A549 (cell line): Measurements from ENCODE around the gene WIPF3. TPM values are rescaled to one million over a fixed set of nuclear protein-coding genes. Genes with fewer than 3 reads are reported as not detected.

Experiments used
- ATAC-seq, 2 experiments: fragments of 200-7000 bp in 1 of 2; fragments of >200 bp in 1 of 2; cut with Nextera tagmentation in 1 of 2; cut with Tn5 transposase in 1 of 2; 3 replicates each; pipeline versions ENCODE4 v1.8.0 to v1.9.1; 2018 to 2020; ENCODE audit warnings: mild to moderate bottlenecking in 1 of 2, moderate library complexity in 1 of 2
- CTCF ChIA-PET: fragments of 300-600 bp; sonication (Branson Sonifier 250); formaldehyde crosslinking; extraction: SDS; loops from one replicate; lab custom pipeline; 2021; ENCODE audit warnings: antibody characterized with exemption, inconsistent platforms; lab: Yijun Ruan, JAX
- POLR2A ChIA-PET: fragments of 350-600 bp; formaldehyde crosslinking; extraction: SDS; loops from one replicate; lab custom pipeline; 2021; ENCODE audit warnings: antibody characterized with exemption, inconsistent platforms; lab: Yijun Ruan, JAX
- DNase-seq, 2 experiments: peaks; one replicate each; pipeline versions ENCODE4 v3.0.0 to v3.0.0-alpha.2; 2011 to 2016; ENCODE audit warnings: low read depth in 1 of 2, low spot score in 1 of 2
- FAIRE-seq: peaks from 2 replicates; lab custom pipeline; 2011; peaks lifted over from hg19 to GRCh38; lab: Jason Lieb, UNC
- H3K27ac ChIP-seq, 2 experiments: fragments of >200 bp; sonication (Bioruptor Twin); formaldehyde crosslinking; 3 replicates each; pipeline ENCODE4 v1.5.1; 2016 to 2017
- H3K4me1 ChIP-seq: fragments of >200 bp; sonication (Bioruptor Twin); formaldehyde crosslinking; 3 replicates; pipeline ENCODE4 v1.6.1; 2016
- H3K4me2 ChIP-seq: fragments of >200 bp; sonication (Bioruptor Twin); formaldehyde crosslinking; 3 replicates; pipeline ENCODE4 v1.6.1; 2016
- H3K4me3 ChIP-seq: fragments of >200 bp; sonication (Bioruptor Twin); formaldehyde crosslinking; 3 replicates; pipeline ENCODE4 v1.5.1; 2016
- H3K9me3 ChIP-seq: fragments of >200 bp; sonication (Bioruptor Twin); formaldehyde crosslinking; 3 replicates; pipeline ENCODE4 v1.6.1; 2016
- ATOH8 ChIP-seq: fragments of 250-450 bp; sonication (Bioruptor Pico); IDR thresholded peaks from 2 replicates; pipeline ENCODE4 v1.5.0; 2020; ENCODE audit warnings: low read depth, mild to moderate bottlenecking, moderate library complexity
- BCL3 ChIP-seq: fragments of >200 bp; sonication (Bioruptor Twin); formaldehyde crosslinking; IDR thresholded peaks from 3 replicates; pipeline ENCODE4 v1.6.1; 2016
- CBX8 ChIP-seq: fragments of 200-600 bp; sonication (generic); IDR thresholded peaks from 2 replicates; pipeline ENCODE4 v1.6.1; 2016
- CEBPB ChIP-seq, 2 experiments: fragments of >200 bp in 1 of 2; sonication (Bioruptor Twin) in 1 of 2; formaldehyde crosslinking in 1 of 2; IDR thresholded peaks; 2 replicates each; pipeline ENCODE4 v1.6.1; 2012 to 2016
- ELK1 ChIP-seq: fragments of 150-350 bp; IDR thresholded peaks from 2 replicates; pipeline ENCODE4 v1.6.1; 2014; ENCODE audit warnings: low read depth, mild to moderate bottlenecking, low read length
- HOXB13 ChIP-seq: fragments of 250-450 bp; sonication (Bioruptor Pico); IDR thresholded peaks from 2 replicates; pipeline ENCODE4 v1.5.0; 2020; ENCODE audit warnings: low read depth, mild to moderate bottlenecking, moderate library complexity
- JUN ChIP-seq, 2 experiments: fragments of >200 bp; sonication (Bioruptor Twin); formaldehyde crosslinking; IDR thresholded peaks; 2 replicates in 1 of 2; 3 replicates in 1 of 2; pipeline ENCODE4 v1.6.1; 2016 to 2017
- JUNB ChIP-seq: fragments of >200 bp; sonication (Bioruptor Twin); formaldehyde crosslinking; IDR thresholded peaks from 2 replicates; pipeline ENCODE4 v1.6.1; 2016
- KDM1A ChIP-seq: fragments of 200-600 bp; sonication (generic); IDR thresholded peaks from 2 replicates; pipeline ENCODE4 v1.6.1; 2016; ENCODE audit warnings: low read depth, mild to moderate bottlenecking
- KDM5A ChIP-seq: fragments of 200-600 bp; sonication (generic); IDR thresholded peaks from 2 replicates; pipeline ENCODE4 v1.6.1; 2016; ENCODE audit warnings: antibody characterized with exemption, mild to moderate bottlenecking
- MAX ChIP-seq: IDR thresholded peaks from 2 replicates; pipeline ENCODE4 v1.6.1; 2012
- MYC ChIP-seq: IDR thresholded peaks from 2 replicates; pipeline ENCODE4 v1.6.1; 2012; ENCODE audit warnings: mild to moderate bottlenecking, inconsistent platforms, low read length, improper control_type of control experiment, borderline replicate concordance
- NR3C1 ChIP-seq: fragments of >200 bp; sonication (Bioruptor Twin); formaldehyde crosslinking; IDR thresholded peaks from 3 replicates; pipeline ENCODE4 v1.6.1; 2017
- PHF8 ChIP-seq: fragments of 200-600 bp; sonication (generic); IDR thresholded peaks from 2 replicates; pipeline ENCODE4 v1.6.1; 2016; ENCODE audit warnings: low read depth, mild to moderate bottlenecking, antibody characterized with exemption, moderate library complexity, borderline replicate concordance
- POLR2A ChIP-seq: IDR thresholded peaks from 2 replicates; pipeline ENCODE4 v1.6.1; 2012; ENCODE audit warnings: mild to moderate bottlenecking, low read length
- POLR2AphosphoS2 ChIP-seq: conservative IDR thresholded peaks from 2 replicates; pipeline ENCODE4 v1.6.1; 2012; ENCODE audit warnings: low read length, improper control_type of control experiment, inconsistent platforms
- REST ChIP-seq: fragments of 200-600 bp; sonication (generic); IDR thresholded peaks from 2 replicates; pipeline ENCODE4 v1.6.1; 2016; ENCODE audit warnings: antibody characterized with exemption, mild to moderate bottlenecking, moderate library complexity
- RNF2 ChIP-seq: fragments of 200-600 bp; sonication (generic); IDR thresholded peaks from 2 replicates; pipeline ENCODE4 v1.6.1; 2016; ENCODE audit warnings: low read depth, mild to moderate bottlenecking, antibody characterized with exemption, moderate library complexity, borderline replicate concordance
- SMC3 ChIP-seq: fragments of >200 bp; sonication (Bioruptor Twin); formaldehyde crosslinking; IDR thresholded peaks from 3 replicates; pipeline ENCODE4 v1.6.1; 2018; ENCODE audit warnings: inconsistent platforms
- ZC3H11A ChIP-seq: fragments of 450-650 bp; IDR thresholded peaks from 2 replicates; pipeline ENCODE4 v1.6.1; 2014; ENCODE audit warnings: antibody characterized with exemption, mild to moderate bottlenecking
- ZNF302 ChIP-seq: fragments of 250-450 bp; sonication (Bioruptor Pico); IDR thresholded peaks from 2 replicates; pipeline ENCODE4 v1.9.0; 2021; ENCODE audit warnings: inconsistent platforms, mild to moderate bottlenecking, moderate library complexity
- WGBS: methylation state at CpG from one replicate; pipeline ENCODE4 v1.1.6; 2017; ENCODE audit errors: missing lambda C conversion rate; 5-methylcytosine and 5-hydroxymethylcytosine counted together
- polyA plus RNA-seq, 4 experiments: library from polyadenylated mRNA; depleted of rRNA in 3 of 4; stranded (reverse); fragments of >200 nt; fragmentation: RNase III in 1 of 4; extraction: RNeasy Plus Mini Kit Qiagen cat#74134 plus additional on column Dnase treatment in 1 of 4; gene quantifications; 2 replicates in 3 of 4; 3 replicates in 1 of 4; pipeline ENCODE4 v1.2.3, GENCODE V29; 2011 to 2017

WIPF3 gene
- polyA plus RNA-seq, 2 of the 4 experiments (the other 2 are of a cell fraction): 0.10 to 0.30 TPM

- CTCF ChIA-PET: interaction anchor here (0.6 to 1.4 kb wide), 5 partner anchors 27 to 392 kb away, joined by 3 to 7 read pairs (median 3); no protein-coding TSS in a partner anchor
- WGBS: 89% methylated on average over 10 of the region's 13 CpGs
Measured at GRCh38 chr7:29875741-29876140, 69.4 kb downstream of the WIPF3 start.

GRCh38 chr7:29877196-29877595 is 70.9 kb downstream of the WIPF3 start:
- no peak for FAIRE-seq
- DNase-seq: no peak
- H3K9me3 ChIP-seq: no peaks in the 10 kb centered on the region
- H3K4me3 ChIP-seq: no peak overlapping the region
- no peak overlapping the region for H3K4me2 ChIP-seq
- no peaks in the 10 kb centered on the region; the same call in 2 of the 3 replicates for H3K4me1 ChIP-seq
- ChIA-PET POLR2A (no interaction called here), CTCF (interaction anchor here (0.8 to 3.5 kb wide), 8 partner anchors 9 to 197 kb away, joined by 3 to 28 read pairs (median 4); no protein-coding TSS in a partner anchor)
- no peak overlapping the region for H3K27ac ChIP-seq
- ATAC-seq: no peak
- 20% methylated on average over 3 of the region's 3 CpGs for WGBS
- TF ChIP-seq JUNB: no peak
- TF ChIP-seq SMC3: no peak
- no peak for TF ChIP-seq JUN (IDR thresholded peaks at IDR 0.05)
- TF ChIP-seq ZC3H11A: no peak
- TF ChIP-seq MAX: no peak
- TF ChIP-seq BCL3: no peak
- TF ChIP-seq POLR2A: no peak
- TF ChIP-seq POLR2AphosphoS2: no peak
- TF ChIP-seq MYC: no peak
- TF ChIP-seq KDM5A: no peak
- TF ChIP-seq NR3C1: no peak
- TF ChIP-seq PHF8: no peak
- TF ChIP-seq CBX8: no peak
- no peak for TF ChIP-seq ZNF302
- no peak for TF ChIP-seq ATOH8 (CRISPR knock-in tag)
- no peak for TF ChIP-seq REST
- no peak for TF ChIP-seq RNF2
- TF ChIP-seq KDM1A: no peak
- TF ChIP-seq HOXB13 (CRISPR knock-in tag): no peak
- no peak for TF ChIP-seq CEBPB (IDR thresholded peaks at IDR 0.05)

More at GRCh38 chr7:29875741-29876140, 69.4 kb downstream of the WIPF3 start:
- POLR2A ChIA-PET: no interaction called here
- no peak for DNase-seq
- ATAC-seq: no peak
- no peaks in the 10 kb centered on the region for H3K9me3 ChIP-seq
- H3K4me2 ChIP-seq: no peak overlapping the region
- H3K27ac ChIP-seq: no peak overlapping the region
- no peak for FAIRE-seq
- no peak for TF ChIP-seq ELK1
- TF ChIP-seq ZC3H11A: no peak
- no peak for TF ChIP-seq ZNF302
- no peaks in the 10 kb centered on the region; the same call in 2 of the 3 replicates for H3K4me1 ChIP-seq
- H3K4me3 ChIP-seq: no peak overlapping the region
